Measurements from ENCODE around the gene ANKRD42.

ANKRD42 gene

GRCh38 chr11:83293457-83293774 lies 99.9 kb downstream of the ANKRD42 start:
- TF ChIP-seq CTCF (conservative IDR thresholded peaks at IDR 0.05; ENCODE audit: low read length) = no peak
- no peak for TF ChIP-seq EZH2phosphoT487 (IDR thresholded peaks at IDR 0.05; ENCODE audit: borderline replicate concordance)
- H4K20me1 ChIP-seq (ENCODE audit: insufficient read depth, low read length, poor library complexity, severe bottlenecking) = no peaks in the 10 kb centered on the region
- H3K36me3 ChIP-seq (ENCODE audit: insufficient read depth, low read length) = no peaks in the 10 kb centered on the region
- H3F3A ChIP-seq (ENCODE audit: low read depth) = no peaks in the 10 kb centered on the region
- peaks cover 4% of the 10 kb centered on the region for H3K4me1 ChIP-seq (ENCODE audit: insufficient read depth, low read length, poor library complexity, severe bottlenecking)
- H3K9ac ChIP-seq (ENCODE audit: low read depth, low read length, poor library complexity, severe bottlenecking) = no peak overlapping the region
- H3K9me2 ChIP-seq (replicated peaks; ENCODE audit: low read depth, low read length) = no peaks in the 10 kb centered on the region
- no peaks in the 10 kb centered on the region for H3K79me2 ChIP-seq (ENCODE audit: insufficient read depth, low read length)
- no peaks in the 10 kb centered on the region for H3K9me3 ChIP-seq (ENCODE audit: insufficient read depth, low read depth, low read length)
- no peaks in the 10 kb centered on the region for H3K27me3 ChIP-seq (ENCODE audit: insufficient read depth, low read length, poor library complexity, severe bottlenecking)
- no peak overlapping the region for H3K4me2 ChIP-seq (ENCODE audit: low read depth, low read length, poor library complexity, severe bottlenecking)
- no peak overlapping the region for H3K4me3 ChIP-seq (ENCODE audit: low read length, poor library complexity, severe bottlenecking)
- H2AFZ ChIP-seq (ENCODE audit: low read length) = no peak overlapping the region

DNA sequence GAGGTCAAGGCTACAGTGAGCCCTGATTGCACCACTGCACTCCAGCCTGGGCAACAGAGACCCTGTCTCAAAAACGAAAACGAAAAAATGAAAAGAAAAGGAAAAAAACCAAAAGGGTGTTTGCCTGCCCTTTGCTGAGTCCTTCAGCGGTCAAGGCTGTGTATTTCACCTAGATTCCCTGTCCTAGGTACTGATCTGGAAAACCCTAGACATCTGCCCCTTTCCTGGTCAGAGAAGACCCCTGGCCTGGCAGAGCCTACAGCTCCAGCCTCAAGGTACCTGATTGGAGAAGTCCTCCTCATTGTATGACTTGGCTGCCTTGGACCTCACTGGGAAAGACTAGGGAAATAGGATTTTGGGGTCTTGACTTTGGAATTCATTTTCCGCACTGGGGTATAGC lies 100.7 kb downstream of the ANKRD42 start:
- TF ChIP-seq CTCF (conservative IDR thresholded peaks at IDR 0.05; ENCODE audit: low read length) = no peak

More for the DNA sequence above, 100.7 kb downstream of the ANKRD42 start:
- Histone ChIP-seq H3K9ac (ENCODE audit: low read depth, low read length, poor library complexity, severe bottlenecking) (no peak overlapping the region), H3K9me2 (replicated peaks; ENCODE audit: low read depth, low read length) (no peaks in the 10 kb centered on the region), H3F3A (ENCODE audit: low read depth) (no peaks in the 10 kb centered on the region), H3K36me3 (ENCODE audit: insufficient read depth, low read length) (no peaks in the 10 kb centered on the region), H4K20me1 (ENCODE audit: insufficient read depth, low read length, poor library complexity, severe bottlenecking) (no peaks in the 10 kb centered on the region), H3K27me3 (ENCODE audit: insufficient read depth, low read length, poor library complexity, severe bottlenecking) (no peaks in the 10 kb centered on the region), H3K4me3 (ENCODE audit: low read length, poor library complexity, severe bottlenecking) (no peak overlapping the region), H3K79me2 (ENCODE audit: insufficient read depth, low read length) (no peaks in the 10 kb centered on the region), H3K4me2 (ENCODE audit: low read depth, low read length, poor library complexity, severe bottlenecking) (no peak overlapping the region), H3K9me3 (ENCODE audit: insufficient read depth, low read depth, low read length) (no peaks in the 10 kb centered on the region), H3K4me1 (ENCODE audit: insufficient read depth, low read length, poor library complexity, severe bottlenecking) (peaks cover 4% of the 10 kb centered on the region), H2AFZ (ENCODE audit: low read length) (no peak overlapping the region)
